ENCODE data around the gene IGSF10. TPM values are rescaled to one million over a fixed set of nuclear protein-coding genes. Genes with fewer than 3 reads are reported as not detected.

The IGSF10 gene
- total and polyA plus RNA-seq, 10 of the 15 experiments (the other 5 are each of a cell fraction or from before 2014, with no cell fraction given), result under 0.01 to 0.18 (median 0.03) TPM; not detected in 2

DNA sequence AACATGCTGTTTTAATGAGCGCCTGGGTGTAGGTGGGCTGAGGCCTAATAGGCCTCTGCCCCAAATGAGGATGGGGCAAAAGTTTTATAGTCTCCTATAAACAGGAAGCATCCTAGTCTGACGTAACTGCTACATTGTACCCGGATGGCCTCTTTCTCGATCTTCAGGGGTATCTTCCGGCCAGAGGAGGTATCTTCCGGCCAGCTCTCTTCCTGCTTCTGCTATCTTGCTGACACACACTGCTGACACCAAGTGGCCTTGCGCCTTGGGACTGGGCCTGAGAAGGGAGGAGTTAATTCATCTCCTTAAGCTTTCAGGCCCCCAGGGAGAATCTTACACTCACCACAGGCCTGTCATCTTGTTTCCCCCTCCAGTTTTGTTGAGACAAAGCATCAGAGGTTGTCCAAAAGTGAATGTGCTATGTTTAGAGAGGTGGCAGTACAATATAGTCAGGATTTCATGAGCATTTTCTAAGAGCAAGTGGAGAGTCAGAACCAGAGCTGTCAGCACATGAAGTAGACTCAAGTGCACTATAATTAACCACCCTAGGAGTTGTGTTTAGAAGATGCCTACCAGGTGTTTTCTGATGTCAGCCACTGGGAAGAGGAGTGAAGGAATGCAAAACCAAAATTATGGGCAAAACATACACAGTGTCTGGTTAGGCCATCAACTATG lies 15.6 kb upstream of the IGSF10 start (continued):
- TF ChIP-seq EZH2 (IDR thresholded peaks at IDR 0.05; ENCODE audit: borderline replicate concordance, control insufficient read depth, low read depth, low read length), result no peak
- TF ChIP-seq, protein P1, sequence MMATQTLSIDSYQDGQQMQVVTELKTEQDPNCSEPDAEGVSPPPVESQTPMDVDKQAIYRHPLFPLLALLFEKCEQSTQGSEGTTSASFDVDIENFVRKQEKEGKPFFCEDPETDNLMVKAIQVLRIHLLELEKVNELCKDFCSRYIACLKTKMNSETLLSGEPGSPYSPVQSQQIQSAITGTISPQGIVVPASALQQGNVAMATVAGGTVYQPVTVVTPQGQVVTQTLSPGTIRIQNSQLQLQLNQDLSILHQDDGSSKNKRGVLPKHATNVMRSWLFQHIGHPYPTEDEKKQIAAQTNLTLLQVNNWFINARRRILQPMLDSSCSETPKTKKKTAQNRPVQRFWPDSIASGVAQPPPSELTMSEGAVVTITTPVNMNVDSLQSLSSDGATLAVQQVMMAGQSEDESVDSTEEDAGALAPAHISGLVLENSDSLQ (IDR thresholded peaks at IDR 0.05), result no peak

GRCh38 chr3:151468284-151468917 lies 7.5 kb upstream of the IGSF10 start:
- in situ Hi-C loops (cut with MboI) (no loop called here), intact Hi-C loops (cut with micrococcal nuclease; ENCODE audit: unreplicated experiment) (loop anchor here (1.0 to 10.0 kb wide), 3 partner anchors 186 to 450 kb away; no protein-coding TSS in a partner anchor)
- ChIA-PET POLR2A (no interaction called here), RAD21 (ENCODE audit: unreplicated experiment) (interaction anchor here (0.6 to 2.1 kb wide), 7 partner anchors 8 to 450 kb away, joined by 3 to 11 read pairs (median 4); no protein-coding TSS in a partner anchor), SMC1A (ENCODE audit: uncharacterized antibody, unreplicated experiment) (interaction anchor here (0.7 to 2.3 kb wide), 16 partner anchors 8 to 776 kb away, joined by 3 to 11 read pairs (median 4); no protein-coding TSS in a partner anchor), CTCF (interaction anchor here (0.7 to 3.6 kb wide), 29 partner anchors 9 to 1056 kb away, joined by 3 to 55 read pairs (median 4); no protein-coding TSS in a partner anchor)
- WGBS (ENCODE audit: insufficient coverage, insufficient replicate concordance, low lambda C conversion rate, missing lambda C conversion rate), result 7% methylated on average over 9 of the region's 9 CpGs
- Histone ChIP-seq H3K27me3 (replicated peaks in 1 of 2; ENCODE audit: control insufficient read depth in 2 of 2, insufficient read depth in 2 of 2, low read length in 1 of 2) (no peaks in the 10 kb centered on the region; a peak in 1 of 4 replicates), H3K79me2 (ENCODE audit: control insufficient read depth, insufficient read depth, low read length) (no peaks in the 10 kb centered on the region), H3K9me3 (replicated peaks; ENCODE audit: control insufficient read depth, insufficient read depth, low read length) (no peaks in the 10 kb centered on the region), H4K20me1 (ENCODE audit: control insufficient read depth, insufficient read depth) (no peaks in the 10 kb centered on the region), H3K4me1 (ENCODE audit: control insufficient read depth, insufficient read depth, low read length) (no peaks in the 10 kb centered on the region), H2AFZ (ENCODE audit: control insufficient read depth, low read depth, low read length) (no peak overlapping the region), H3K27ac (ENCODE audit: control insufficient read depth, insufficient read depth) (no peak overlapping the region), H3K9ac (ENCODE audit: control insufficient read depth, insufficient read depth, low read length) (no peak overlapping the region), H3K4me2 (ENCODE audit: control insufficient read depth, insufficient read depth) (no peak overlapping the region), H3K36me3 (ENCODE audit: control insufficient read depth in 2 of 2, insufficient read depth in 2 of 2, low read length in 1 of 2) (no peaks in the 10 kb centered on the region), H3K4me3 (no peak overlapping the region)
- no peak for DNase-seq (ENCODE audit: low read depth, low spot score)
- no TSS peak for BruUV-seq (replicated peaks)
- ATAC-seq, result peak; percentile 93
- no peak for FAIRE-seq
- TF ChIP-seq, protein P2, sequence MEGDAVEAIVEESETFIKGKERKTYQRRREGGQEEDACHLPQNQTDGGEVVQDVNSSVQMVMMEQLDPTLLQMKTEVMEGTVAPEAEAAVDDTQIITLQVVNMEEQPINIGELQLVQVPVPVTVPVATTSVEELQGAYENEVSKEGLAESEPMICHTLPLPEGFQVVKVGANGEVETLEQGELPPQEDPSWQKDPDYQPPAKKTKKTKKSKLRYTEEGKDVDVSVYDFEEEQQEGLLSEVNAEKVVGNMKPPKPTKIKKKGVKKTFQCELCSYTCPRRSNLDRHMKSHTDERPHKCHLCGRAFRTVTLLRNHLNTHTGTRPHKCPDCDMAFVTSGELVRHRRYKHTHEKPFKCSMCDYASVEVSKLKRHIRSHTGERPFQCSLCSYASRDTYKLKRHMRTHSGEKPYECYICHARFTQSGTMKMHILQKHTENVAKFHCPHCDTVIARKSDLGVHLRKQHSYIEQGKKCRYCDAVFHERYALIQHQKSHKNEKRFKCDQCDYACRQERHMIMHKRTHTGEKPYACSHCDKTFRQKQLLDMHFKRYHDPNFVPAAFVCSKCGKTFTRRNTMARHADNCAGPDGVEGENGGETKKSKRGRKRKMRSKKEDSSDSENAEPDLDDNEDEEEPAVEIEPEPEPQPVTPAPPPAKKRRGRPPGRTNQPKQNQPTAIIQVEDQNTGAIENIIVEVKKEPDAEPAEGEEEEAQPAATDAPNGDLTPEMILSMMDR (IDR thresholded peaks at IDR 0.05 in 2 of 3, conservative IDR thresholded peaks at IDR 0.05 in 1 of 3; ENCODE audit: control insufficient read depth in 2 of 3, extremely low read depth in 1 of 3, insufficient read depth in 1 of 3, low read depth in 3 of 3, low read length in 3 of 3), result peak; percentile 71 to 88 (median 86)
- peak; percentile 50; the same call in 1 of the 2 replicates for TF ChIP-seq YY1 (IDR thresholded peaks at IDR 0.05; ENCODE audit: low read depth, low read length)
- TF ChIP-seq RAD21 (IDR thresholded peaks at IDR 0.05; ENCODE audit: insufficient read depth, low read depth, low read length), result peak; percentile 67
- TF ChIP-seq NKRF (conservative IDR thresholded peaks at IDR 0.05), result no peak
- TF ChIP-seq FOS (IDR thresholded peaks at IDR 0.05; ENCODE audit: borderline replicate concordance, extremely low read depth, insufficient read length), result no peak
- TF ChIP-seq IRF4 (IDR thresholded peaks at IDR 0.05; ENCODE audit: low read depth, low read length), result no peak
